ENCODE data around the gene SETBP1.
A peak's percentile ranks its signal among the peaks of the same experiment; 100 is the strongest.

Gene SETBP1

GRCh38 chr18:44695503-44695902, 14.8 kb downstream of the SETBP1 start:
- H3K4me2 ChIP-seq, result no peak overlapping the region
- no peaks in the 10 kb centered on the region for H3K9me3 ChIP-seq (replicated peaks in 1 of 11)
- H3K4me3 ChIP-seq, result no peak overlapping the region
- H4K20me1 ChIP-seq, result peaks cover 0 to 24% (median 0%) of the 10 kb centered on the region in 11 experiments; a peak in 3 of 22 replicates
- no peaks in the 10 kb centered on the region; a peak in 1 of 22 replicates for H3K36me3 ChIP-seq
- no peak for TF ChIP-seq Cebpa-rat (IDR thresholded peaks at IDR 0.05)
- H3K27me3 ChIP-seq, result peaks cover 0 to 41% (median 0%) of the 10 kb centered on the region in 11 experiments; a peak in 4 of 22 replicates
- no peak overlapping the region for H3K27ac ChIP-seq
- H3K4me1 ChIP-seq, result peaks cover 0 to 9% (median 3%) of the 10 kb centered on the region in 10 experiments; a peak in 6 of 20 replicates
- no peak overlapping the region for H3K9ac ChIP-seq

GRCh38 chr18:44696892-44697291, 16.2 kb downstream of the SETBP1 start:
- Histone ChIP-seq H3K27me3 (peaks cover 0 to 54% (median 0%) of the 10 kb centered on the region in 11 experiments; a peak in 4 of 22 replicates), H3K36me3 (peaks cover 0 to 9% (median 0%) of the 10 kb centered on the region in 11 experiments; a peak in 3 of 22 replicates), H3K9me3 (replicated peaks in 1 of 11) (no peaks in the 10 kb centered on the region), H3K27ac (no peak overlapping the region), H3K4me1 (peaks cover 0 to 9% (median 3%) of the 10 kb centered on the region in 10 experiments; a peak in 6 of 20 replicates), H3K4me2 (no peak overlapping the region), H3K9ac (no peak overlapping the region), H4K20me1 (peaks cover 0 to 34% (median 0%) of the 10 kb centered on the region in 11 experiments; a peak in 3 of 22 replicates), H3K4me3 (no peak overlapping the region)
- no peak for TF ChIP-seq Cebpa-rat (IDR thresholded peaks at IDR 0.05)

DNA sequence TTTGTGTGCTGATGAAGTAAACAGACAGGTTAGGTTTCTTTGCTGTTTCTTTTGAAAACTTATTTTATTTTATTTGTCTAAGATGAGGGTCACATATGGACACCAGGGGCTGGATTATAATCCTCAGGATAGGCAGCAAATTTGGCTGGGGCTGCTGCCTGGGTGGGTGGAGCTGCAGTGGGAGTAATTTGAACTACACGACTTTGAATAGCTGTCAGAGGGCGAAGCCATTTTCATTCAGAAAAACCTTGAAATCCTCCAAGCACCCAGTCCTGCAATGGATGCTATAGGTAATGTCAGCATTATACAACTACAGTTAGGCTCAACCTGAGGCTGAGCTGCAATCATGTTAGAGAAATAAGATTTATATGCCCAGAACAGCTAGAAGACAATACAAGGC, 16.6 kb downstream of the SETBP1 start:
- Histone ChIP-seq H3K27me3 (peaks cover 0 to 52% (median 0%) of the 10 kb centered on the region in 11 experiments; a peak in 4 of 22 replicates), H3K36me3 (peaks cover 0 to 12% (median 0%) of the 10 kb centered on the region in 11 experiments; a peak in 3 of 22 replicates), H3K9me3 (replicated peaks in 1 of 11) (no peaks in the 10 kb centered on the region), H3K9ac (no peak overlapping the region), H3K27ac (no peak overlapping the region), H3K4me3 (no peak overlapping the region), H4K20me1 (peaks cover 0 to 34% (median 0%) of the 10 kb centered on the region in 11 experiments; a peak in 3 of 22 replicates), H3K4me1 (peaks cover 0 to 9% (median 3%) of the 10 kb centered on the region in 10 experiments; a peak in 6 of 20 replicates), H3K4me2 (no peak overlapping the region)
- no peak for TF ChIP-seq Cebpa-rat (IDR thresholded peaks at IDR 0.05)

DNA sequence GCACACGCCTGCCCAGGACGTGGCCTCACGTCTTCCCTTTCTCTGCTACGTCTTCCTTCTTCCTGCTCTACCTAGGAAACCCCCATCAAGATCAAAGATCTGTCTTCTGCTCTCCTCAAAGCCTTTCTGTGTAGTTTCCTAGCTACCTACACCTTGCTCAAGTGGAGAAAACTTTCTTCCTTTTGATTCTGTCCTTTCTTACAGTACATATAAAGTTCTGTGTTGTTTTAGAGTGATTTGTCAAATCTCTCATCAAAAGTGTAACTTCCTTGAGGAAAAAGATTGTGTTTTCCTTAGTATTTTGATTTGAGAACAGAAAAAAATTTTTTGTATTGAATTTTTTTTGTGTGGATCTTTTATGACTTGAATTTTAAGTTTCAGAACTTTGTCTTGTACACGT, 17.8 kb downstream of the SETBP1 start:
- Histone ChIP-seq H3K9me3 (replicated peaks in 1 of 11) (no peaks in the 10 kb centered on the region), H3K4me3 (no peak overlapping the region), H3K27ac (no peak overlapping the region), H4K20me1 (peaks cover 0 to 34% (median 0%) of the 10 kb centered on the region in 11 experiments; a peak in 3 of 22 replicates), H3K4me1 (peaks cover 0 to 9% (median 3%) of the 10 kb centered on the region in 10 experiments; a peak in 6 of 20 replicates), H3K4me2 (no peak overlapping the region), H3K27me3 (peaks cover 0 to 45% (median 0%) of the 10 kb centered on the region in 11 experiments; a peak in 4 of 22 replicates), H3K36me3 (peaks cover 0 to 22% (median 2%) of the 10 kb centered on the region in 11 experiments; a peak in 5 of 22 replicates), H3K9ac (no peak overlapping the region)
- no peak for TF ChIP-seq Cebpa-rat (IDR thresholded peaks at IDR 0.05)

DNA sequence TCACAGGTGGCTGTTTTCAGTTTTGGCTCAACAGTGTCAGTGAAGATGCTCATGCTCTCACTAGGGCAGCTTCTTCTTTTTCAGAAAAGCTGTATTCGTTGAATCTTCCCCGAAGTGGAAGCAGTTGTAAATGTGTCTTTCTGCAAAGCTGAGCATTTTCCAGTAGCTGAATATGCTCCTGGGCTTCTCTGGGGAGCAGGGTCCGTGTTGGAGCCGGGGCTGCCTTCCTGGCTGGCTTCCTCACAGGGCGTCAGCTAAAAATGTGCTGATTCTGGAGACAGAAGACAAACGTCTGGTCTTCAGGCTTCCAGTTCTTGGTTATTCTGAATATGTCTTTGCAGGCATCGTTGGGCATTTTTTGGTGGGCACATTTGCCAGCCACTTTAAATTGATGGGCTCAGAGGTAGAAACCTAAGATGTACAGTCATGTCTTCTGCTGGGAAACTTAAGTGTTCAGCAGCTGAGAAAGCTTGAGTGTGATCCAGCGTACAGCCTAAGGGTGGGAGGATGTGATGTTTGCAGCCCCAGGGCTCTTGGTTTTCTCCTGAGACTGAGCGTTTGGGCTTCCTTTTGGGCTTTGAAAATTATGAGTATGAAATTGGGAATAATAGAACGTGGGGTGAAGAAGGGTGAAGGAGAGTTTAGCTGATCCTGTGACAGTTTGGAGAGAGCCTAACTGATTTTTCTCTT, 19.0 kb downstream of the SETBP1 start:
- Histone ChIP-seq H4K20me1 (peaks cover 0 to 27% (median 0%) of the 10 kb centered on the region in 11 experiments; a peak in 3 of 22 replicates), H3K27ac (no peak overlapping the region), H3K9ac (no peak overlapping the region), H3K4me2 (peak overlapping the region in 7 of 11 experiments; percentile 1 to 40 (median 19); a peak in 8 of 22 replicates), H3K36me3 (peaks cover 0 to 25% (median 3%) of the 10 kb centered on the region in 11 experiments; a peak in 5 of 22 replicates), H3K9me3 (replicated peaks in 1 of 11) (no peaks in the 10 kb centered on the region), H3K4me3 (no peak overlapping the region), H3K27me3 (peaks cover 0 to 53% (median 0%) of the 10 kb centered on the region in 11 experiments; a peak in 4 of 22 replicates), H3K4me1 (peaks cover 0 to 9% (median 3%) of the 10 kb centered on the region in 10 experiments; a peak in 6 of 20 replicates)
- no peak for TF ChIP-seq Cebpa-rat (IDR thresholded peaks at IDR 0.05)

DNA sequence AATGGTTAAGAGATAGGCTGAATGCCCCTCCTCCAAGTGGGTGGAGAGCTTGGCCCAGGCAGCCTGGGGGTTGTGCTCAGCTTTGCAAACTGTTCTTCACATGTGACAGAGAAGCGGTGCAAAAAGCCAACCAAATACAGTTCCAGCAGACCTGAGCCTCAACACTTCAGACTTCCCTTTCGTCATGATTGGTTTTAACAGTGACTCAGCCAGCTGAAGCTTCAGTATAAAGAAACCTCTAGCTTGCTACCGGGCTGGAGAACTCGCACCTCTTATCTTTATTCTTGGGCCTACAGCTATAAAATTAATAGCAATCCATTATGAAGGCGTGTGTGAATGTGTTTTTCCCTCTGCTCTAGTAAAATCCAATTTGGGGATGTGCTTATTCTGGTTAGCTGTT, 20.0 kb downstream of the SETBP1 start:
- H3K4me2 ChIP-seq, result no peak overlapping the region
- H3K36me3 ChIP-seq, result peaks cover 0 to 25% (median 3%) of the 10 kb centered on the region in 11 experiments; a peak in 5 of 22 replicates
- H3K4me1 ChIP-seq, result peaks cover 0 to 9% (median 3%) of the 10 kb centered on the region in 10 experiments; a peak in 6 of 20 replicates
- H4K20me1 ChIP-seq, result peaks cover 0 to 27% (median 0%) of the 10 kb centered on the region in 11 experiments; a peak in 3 of 22 replicates
- TF ChIP-seq Cebpa-rat (IDR thresholded peaks at IDR 0.05), result no peak
- H3K4me3 ChIP-seq, result no peak overlapping the region
- no peak overlapping the region for H3K9ac ChIP-seq
- peaks cover 0 to 57% (median 0%) of the 10 kb centered on the region in 11 experiments; a peak in 4 of 22 replicates for H3K27me3 ChIP-seq
- no peak overlapping the region for H3K27ac ChIP-seq
- H3K9me3 ChIP-seq (replicated peaks in 1 of 11), result 0 out of 22 replicates have a peak, but pooled peaks cover 0 to under 1% (median 0%) of the 10 kb centered on the region in 11 experiments

DNA sequence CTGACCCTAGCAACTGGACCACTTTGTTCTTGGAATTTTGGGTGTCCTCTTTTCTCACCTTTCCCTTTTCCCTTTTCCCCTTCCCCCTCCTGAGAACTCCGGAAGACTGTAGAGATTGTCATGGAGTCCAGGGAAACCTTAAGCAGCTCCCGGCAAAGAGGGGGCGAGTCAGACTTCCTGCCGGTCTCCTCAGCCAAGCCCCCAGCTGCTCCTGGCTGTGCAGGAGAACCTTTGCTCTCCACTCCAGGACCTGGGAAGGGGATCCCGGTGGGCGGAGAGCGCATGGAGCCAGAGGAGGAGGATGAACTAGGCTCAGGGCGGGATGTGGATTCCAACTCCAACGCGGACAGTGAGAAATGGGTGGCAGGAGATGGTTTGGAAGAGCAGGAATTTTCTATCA, 20.5 kb downstream of the SETBP1 start:
- H3K9me3 ChIP-seq (replicated peaks in 1 of 11), result 0 out of 22 replicates have a peak, but pooled peaks cover 0 to 5% (median 0%) of the 10 kb centered on the region in 11 experiments
- peaks cover 0 to 25% (median 0%) of the 10 kb centered on the region in 11 experiments; a peak in 3 of 22 replicates for H4K20me1 ChIP-seq
- H3K27ac ChIP-seq, result no peak overlapping the region
- no peak overlapping the region for H3K4me2 ChIP-seq
- no peak overlapping the region for H3K4me3 ChIP-seq
- no peak overlapping the region for H3K9ac ChIP-seq
- H3K36me3 ChIP-seq, result peaks cover 0 to 25% (median 3%) of the 10 kb centered on the region in 11 experiments; a peak in 6 of 22 replicates
- H3K27me3 ChIP-seq, result peaks cover 0 to 58% (median 0%) of the 10 kb centered on the region in 11 experiments; a peak in 4 of 22 replicates
- H3K4me1 ChIP-seq, result peaks cover 0 to 9% (median 3%) of the 10 kb centered on the region in 10 experiments; a peak in 6 of 20 replicates
- no peak for TF ChIP-seq Cebpa-rat (IDR thresholded peaks at IDR 0.05)

- peaks cover 0 to 9% (median 3%) of the 10 kb centered on the region in 10 experiments; a peak in 6 of 20 replicates for H3K4me1 ChIP-seq
- no peak overlapping the region for H3K4me3 ChIP-seq
- peaks cover 0 to 20% (median 0%) of the 10 kb centered on the region in 11 experiments; a peak in 3 of 22 replicates for H4K20me1 ChIP-seq
- H3K36me3 ChIP-seq, result peaks cover 0 to 29% (median 6%) of the 10 kb centered on the region in 11 experiments; a peak in 8 of 22 replicates
- H3K27me3 ChIP-seq, result peaks cover 0 to 67% (median 0%) of the 10 kb centered on the region in 11 experiments; a peak in 5 of 22 replicates
- no peak overlapping the region for H3K4me2 ChIP-seq
- no peak overlapping the region for H3K9ac ChIP-seq
- no peak overlapping the region for H3K27ac ChIP-seq
- TF ChIP-seq Cebpa-rat (IDR thresholded peaks at IDR 0.05), result no peak
- H3K9me3 ChIP-seq (replicated peaks in 1 of 11), result 0 out of 22 replicates have a peak, but pooled peaks cover 0 to 5% (median 0%) of the 10 kb centered on the region in 11 experiments
Observed at GRCh38 chr18:44702594-44702993, 21.9 kb downstream of the SETBP1 start.
